HepG2 (cell line): Measurements from ENCODE around the gene FAM20A. TPM values are rescaled to one million over a fixed set of nuclear protein-coding genes. Genes with fewer than 3 reads are reported as not detected.
A peak's percentile ranks its signal among the peaks of the same experiment; 100 is the strongest.

Experiments used
- CEBPZ ChIP-seq: IDR thresholded peaks from 2 replicates; pipeline ENCODE4 v1.6.1; 2012; ENCODE audit warnings: low read length, improper control_type of control experiment
- CHD2 ChIP-seq: IDR thresholded peaks from 2 replicates; pipeline ENCODE4 v1.6.1; 2011; ENCODE audit warnings: low read depth, low read length, improper control_type of control experiment
- CSRNP1 ChIP-seq: sonication (generic); formaldehyde crosslinking; IDR thresholded peaks from 2 replicates; pipeline ENCODE4 v1.8.1; 2023; ENCODE audit warnings: mild to moderate bottlenecking, missing genetic modification reagents
- ETV5 ChIP-seq: IDR thresholded peaks from 2 replicates; pipeline ENCODE4 v1.6.1; 2018; ENCODE audit warnings: missing biosample characterization, missing genetic modification reagents, inconsistent platforms, borderline replicate concordance
- HNRNPL ChIP-seq: fragments of 200-400 bp; formaldehyde crosslinking; IDR thresholded peaks from 2 replicates; pipeline ENCODE4 v1.6.1; 2017; ENCODE audit warnings: mild to moderate bottlenecking, low read depth, low read length
- JUND ChIP-seq: sonication (generic); formaldehyde crosslinking; IDR thresholded peaks from 2 replicates; pipeline ENCODE4 v1.8.0; 2022; ENCODE audit warnings: mild to moderate bottlenecking, missing genetic modification reagents
- MIER2 ChIP-seq: IDR thresholded peaks from 2 replicates; pipeline ENCODE4 v1.6.1; 2016; ENCODE audit warnings: missing biosample characterization, missing genetic modification reagents
- MLXIP ChIP-seq: sonication (generic); formaldehyde crosslinking; IDR thresholded peaks from 2 replicates; pipeline ENCODE4 v1.9.0; 2021; ENCODE audit warnings: missing genetic modification reagents, borderline replicate concordance
- NCOA5 ChIP-seq: sonication (generic); formaldehyde crosslinking; IDR thresholded peaks from 2 replicates; pipeline ENCODE4 v1.4.0; 2020; ENCODE audit warnings: missing genetic modification reagents
- POLR2A ChIP-seq, 2 experiments: IDR thresholded peaks; 2 replicates each; pipeline ENCODE4 v1.6.1; 2011; ENCODE audit warnings: low read depth in 2 of 2, low read length in 2 of 2, mild to moderate bottlenecking in 1 of 2, moderate library complexity in 1 of 2; ENCODE audit not compliant: insufficient read depth in 1 of 2
- SCMH1 ChIP-seq: sonication (generic); formaldehyde crosslinking; IDR thresholded peaks from 2 replicates; pipeline ENCODE4 v1.9.0; 2021; ENCODE audit warnings: missing genetic modification reagents, mild to moderate bottlenecking, borderline replicate concordance
- SRY ChIP-seq: sonication (generic); formaldehyde crosslinking; IDR thresholded peaks from 2 replicates; pipeline ENCODE4 v1.8.0; 2022; ENCODE audit warnings: mild to moderate bottlenecking, missing genetic modification reagents
- THAP11 ChIP-seq: IDR thresholded peaks from 2 replicates; pipeline ENCODE4 v1.6.1; 2016; ENCODE audit warnings: missing biosample characterization, missing genetic modification reagents
- ZNF12 ChIP-seq: sonication (generic); formaldehyde crosslinking; IDR thresholded peaks from 2 replicates; pipeline ENCODE4 v1.5.0; 2020; ENCODE audit warnings: missing genetic modification reagents
- ZNF235 ChIP-seq: sonication (generic); formaldehyde crosslinking; IDR thresholded peaks from 2 replicates; pipeline ENCODE4 v1.8.1; 2023; ENCODE audit warnings: mild to moderate bottlenecking, missing genetic modification reagents, borderline replicate concordance
- ZNF263 ChIP-seq: sonication (generic); formaldehyde crosslinking; IDR thresholded peaks from 2 replicates; pipeline ENCODE4 v1.4.0; 2020; ENCODE audit warnings: missing genetic modification reagents
- ZNF333 ChIP-seq: sonication (generic); formaldehyde crosslinking; IDR thresholded peaks from 2 replicates; pipeline ENCODE4 v1.4.0; 2020; ENCODE audit warnings: mild to moderate bottlenecking, missing genetic modification reagents, borderline replicate concordance
- ZNF574 ChIP-seq: sonication (generic); formaldehyde crosslinking; IDR thresholded peaks from 2 replicates; pipeline ENCODE4 v1.4.0; 2020; ENCODE audit warnings: missing genetic modification reagents
- ZNF670 ChIP-seq: sonication (generic); formaldehyde crosslinking; IDR thresholded peaks from 2 replicates; pipeline ENCODE4 v1.8.0; 2022; ENCODE audit warnings: mild to moderate bottlenecking, missing genetic modification reagents, borderline replicate concordance
- ZNF841 ChIP-seq: sonication (generic); formaldehyde crosslinking; IDR thresholded peaks from 2 replicates; pipeline ENCODE4 v1.8.1; 2023; ENCODE audit warnings: missing genetic modification reagents, borderline replicate concordance
- polyA plus RNA-seq, 8 experiments: library from polyadenylated mRNA; depleted of rRNA in 3 of 8; stranded (reverse) in 7 of 8; unstranded in 1 of 8; fragments of >200 nt; fragmentation: Illumina TruSeq in 4 of 8; extraction: Trizol in 4 of 8; gene quantifications; 2 replicates each; pipeline versions ENCODE4 v1.2.1 to v1.2.3, GENCODE V29; 2011 to 2016; ENCODE audit warnings: low read depth in 4 of 8, missing spikeins in 1 of 8, mixed read lengths in 1 of 8; ENCODE audit not compliant: insufficient read depth in 1 of 8
- total RNA-seq, 5 experiments: library from RNA; depleted of rRNA; stranded (reverse); fragments of >200 nt; fragmentation: Illumina TruSeq; extraction: Trizol; gene quantifications; 2 replicates each; pipeline ENCODE4 v1.2.3, GENCODE V29; 2016; ENCODE audit warnings: low read depth in 1 of 5

The FAM20A gene
- total and polyA plus RNA-seq, 2 of the 13 experiments (the other 11 are each of a cell fraction or from before 2014, with no cell fraction given), result 9.3 to 20.7 TPM

GRCh38 chr17:68514831-68515635 is 86.1 kb downstream of the FAM20A start (continued):
- no peak for TF ChIP-seq ZNF263
- TF ChIP-seq SRY, result no peak
- peak in 1 of 2 experiments; percentile 26; a peak in 1 of 4 replicates for TF ChIP-seq POLR2A (IDR thresholded peaks at IDR 0.05; ENCODE audit: insufficient read depth in 1 of 2, low read depth in 2 of 2, low read length in 2 of 2)
- TF ChIP-seq NCOA5 (CRISPR knock-in tag), result no peak
- TF ChIP-seq ZNF12 (CRISPR knock-in tag), result no peak
- no peak for TF ChIP-seq JUND
- no peak for TF ChIP-seq MIER2 (CRISPR knock-in tag)
- no peak for TF ChIP-seq ZNF333 (CRISPR knock-in tag)
- TF ChIP-seq ETV5 (CRISPR knock-in tag), result no peak
- TF ChIP-seq HNRNPL, result no peak
- TF ChIP-seq ZNF670 (CRISPR knock-in tag), result no peak
- TF ChIP-seq CHD2, result no peak
- no peak for TF ChIP-seq THAP11 (CRISPR knock-in tag)
- no peak for TF ChIP-seq SCMH1 (CRISPR knock-in tag)
- TF ChIP-seq ZNF841 (CRISPR knock-in tag), result no peak
- TF ChIP-seq ZNF235 (CRISPR knock-in tag), result no peak
- TF ChIP-seq CEBPZ, result no peak
- no peak for TF ChIP-seq MLXIP (CRISPR knock-in tag)
- no peak for TF ChIP-seq ZNF574
- no peak for TF ChIP-seq CSRNP1 (CRISPR knock-in tag)
